Measurements from ENCODE around the gene BMS1.

- TF ChIP-seq, protein P1, sequence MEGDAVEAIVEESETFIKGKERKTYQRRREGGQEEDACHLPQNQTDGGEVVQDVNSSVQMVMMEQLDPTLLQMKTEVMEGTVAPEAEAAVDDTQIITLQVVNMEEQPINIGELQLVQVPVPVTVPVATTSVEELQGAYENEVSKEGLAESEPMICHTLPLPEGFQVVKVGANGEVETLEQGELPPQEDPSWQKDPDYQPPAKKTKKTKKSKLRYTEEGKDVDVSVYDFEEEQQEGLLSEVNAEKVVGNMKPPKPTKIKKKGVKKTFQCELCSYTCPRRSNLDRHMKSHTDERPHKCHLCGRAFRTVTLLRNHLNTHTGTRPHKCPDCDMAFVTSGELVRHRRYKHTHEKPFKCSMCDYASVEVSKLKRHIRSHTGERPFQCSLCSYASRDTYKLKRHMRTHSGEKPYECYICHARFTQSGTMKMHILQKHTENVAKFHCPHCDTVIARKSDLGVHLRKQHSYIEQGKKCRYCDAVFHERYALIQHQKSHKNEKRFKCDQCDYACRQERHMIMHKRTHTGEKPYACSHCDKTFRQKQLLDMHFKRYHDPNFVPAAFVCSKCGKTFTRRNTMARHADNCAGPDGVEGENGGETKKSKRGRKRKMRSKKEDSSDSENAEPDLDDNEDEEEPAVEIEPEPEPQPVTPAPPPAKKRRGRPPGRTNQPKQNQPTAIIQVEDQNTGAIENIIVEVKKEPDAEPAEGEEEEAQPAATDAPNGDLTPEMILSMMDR (IDR thresholded peaks at IDR 0.05): no peak
- TF ChIP-seq POLR2AphosphoS5 (IDR thresholded peaks at IDR 0.05; ENCODE audit: low read depth, low read length): no peak
- no peak for TF ChIP-seq TCF7L2 (IDR thresholded peaks at IDR 0.05; ENCODE audit: low read depth, low read length)
- no peak for TF ChIP-seq REST (IDR thresholded peaks at IDR 0.05; ENCODE audit: insufficient read depth in 1 of 2, low read depth in 2 of 2, low read length in 1 of 2)
Measured at GRCh38 chr10:42882597-42882996, 100.0 kb downstream of the BMS1 start.
